Left kidney (tissue), 2 donors: ENCODE measurements around the gene NAPB. TPM values are rescaled to one million over a fixed set of nuclear protein-coding genes. Genes with fewer than 3 reads are reported as not detected.

Experiments used
- DNase-seq: peaks from one replicate; pipeline ENCODE4 v3.0.0-alpha.2; 2013
- polyA plus RNA-seq: library from polyadenylated mRNA; unstranded; fragments of 120-200 nt; gene quantifications from one replicate; pipeline ENCODE4 v1.2.1, GENCODE V29; 2013; ENCODE audit not compliant: insufficient read length

The NAPB gene
- polyA plus RNA-seq, 1 donor, result 28.2 TPM

GRCh38 chr20:23406880-23407279, 14.4 kb downstream of the NAPB start:
- DNase-seq, result no peak

GRCh38 chr20:23404196-23404595, 17.1 kb downstream of the NAPB start:
- DNase-seq, result no peak

GRCh38 chr20:23403751-23404150, 17.5 kb downstream of the NAPB start:
- DNase-seq, result no peak

- DNase-seq, result no peak
Measured at GRCh38 chr20:23401051-23401450, 20.2 kb downstream of the NAPB start.

- no peak for DNase-seq
Measured at GRCh38 chr20:23399568-23400241, 21.6 kb downstream of the NAPB start.

- DNase-seq, result no peak
Measured at GRCh38 chr20:23397961-23398360, 23.3 kb downstream of the NAPB start.

GRCh38 chr20:23396950-23397627, 24.2 kb downstream of the NAPB start:
- DNase-seq, result no peak

GRCh38 chr20:23393996-23394775, 27.1 kb downstream of the NAPB start:
- no peak for DNase-seq

GRCh38 chr20:23391707-23392310, 29.5 kb downstream of the NAPB start:
- no peak for DNase-seq

- DNase-seq, result no peak
Measured at GRCh38 chr20:23390091-23390774, 31.1 kb downstream of the NAPB start.

- DNase-seq, result no peak
Measured at GRCh38 chr20:23387118-23387443, 34.2 kb downstream of the NAPB start.

- no peak for DNase-seq
Measured at GRCh38 chr20:23386304-23387117, 34.8 kb downstream of the NAPB start.

- no peak for DNase-seq
Measured at GRCh38 chr20:23381876-23382275, 39.4 kb downstream of the NAPB start.

- DNase-seq, result no peak
Measured at GRCh38 chr20:23379772-23380171, 41.5 kb downstream of the NAPB start.

GRCh38 chr20:23375827-23376226, 45.5 kb downstream of the NAPB start:
- DNase-seq, result no peak

- DNase-seq, result no peak
Measured at GRCh38 chr20:23374441-23374840, 46.8 kb downstream of the NAPB start.

- DNase-seq, result no peak
Measured at GRCh38 chr20:23371496-23371895, 49.8 kb downstream of the NAPB start.

GRCh38 chr20:23370873-23371272, 50.4 kb downstream of the NAPB start:
- no peak for DNase-seq

- no peak for DNase-seq
Measured at GRCh38 chr20:23370274-23370673, 51.0 kb downstream of the NAPB start.

GRCh38 chr20:23369072-23369823, 52.0 kb downstream of the NAPB start:
- no peak for DNase-seq
